Activated T-cell treated with anti-CD3 and anti-CD28 coated beads, Interleukin-2, amount 50 U/mL, for 4 hours (primary cell): ENCODE measurements around the gene SLCO2B1. TPM values are rescaled to one million over a fixed set of nuclear protein-coding genes. Genes with fewer than 3 reads are reported as not detected.
A peak's percentile ranks its signal among the peaks of the same experiment; 100 is the strongest.

Experiments
- ATAC-seq, 2 donors: fragments of 200-7000 bp; cut with Tn5 transposase; one replicate each; pipeline ENCODE4 v1.10.0; 2021
- DNase-seq: peaks from one replicate; pipeline ENCODE4 v3.0.0-alpha.2; 2020
- H3K27me3 Mint-ChIP-seq: one replicate; pipeline ENCODE4 v1.8.0; 2021; ENCODE audit warnings: low read depth, mixed read lengths
- H3K36me3 Mint-ChIP-seq: one replicate; pipeline ENCODE4 v1.8.0; 2022; ENCODE audit warnings: mixed read lengths; ENCODE audit not compliant: insufficient read depth
- H3K4me1 Mint-ChIP-seq: one replicate; pipeline ENCODE4 v1.8.0; 2021; ENCODE audit warnings: low read depth, mixed read lengths
- H3K4me3 Mint-ChIP-seq: one replicate; pipeline ENCODE4 v1.8.0; 2021; ENCODE audit warnings: mild to moderate bottlenecking, moderate library complexity, mixed read lengths
- H3K9me3 Mint-ChIP-seq: one replicate; pipeline ENCODE4 v1.8.0; 2021; ENCODE audit warnings: mixed read lengths
- total RNA-seq, 3 donors: library from RNA; stranded (reverse); gene quantifications; one replicate each; pipeline ENCODE4 v1.2.1, GENCODE V29; 2021

Gene SLCO2B1
- total RNA-seq, 3 donors from 2014 or later, result 0.18 to 0.30 (median 0.18) TPM

DNA sequence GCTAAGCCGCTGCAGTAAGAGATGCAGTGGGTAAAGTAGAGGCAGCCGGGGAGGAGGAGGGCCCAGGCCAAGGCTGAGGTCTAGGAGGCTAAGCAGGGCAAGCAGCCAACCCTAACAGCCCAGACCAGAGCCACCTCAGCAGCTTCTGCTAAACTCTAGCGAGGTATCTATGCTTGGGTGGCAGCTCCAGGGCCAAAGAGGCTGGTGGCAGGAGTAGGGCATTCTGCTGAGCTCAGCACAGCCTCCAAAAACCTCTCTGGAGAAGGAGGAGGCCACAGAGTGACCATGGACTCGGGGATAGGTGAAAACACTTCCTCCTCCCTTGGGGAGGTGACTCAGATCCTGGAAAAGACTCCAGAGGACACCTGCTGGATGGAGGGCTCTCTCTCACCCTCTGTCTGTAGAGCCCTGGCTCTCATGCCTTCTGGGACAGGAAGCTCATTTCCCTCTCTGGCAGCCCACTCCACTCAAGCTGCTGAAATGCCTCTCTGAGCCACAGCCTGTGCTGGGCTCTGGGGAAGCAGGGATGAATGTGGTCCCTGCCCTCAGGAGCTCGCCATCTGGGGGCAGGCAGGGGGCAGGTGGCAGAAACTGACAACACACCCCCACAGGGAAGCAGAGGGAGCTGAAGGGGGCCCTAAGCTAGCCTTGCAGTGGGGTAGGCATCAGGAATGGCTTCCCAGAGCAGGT, 73.2 kb downstream of the SLCO2B1 start:
- Mint-ChIP-seq H3K36me3 (no peaks in the 10 kb centered on the region), H3K4me1 (no peaks in the 10 kb centered on the region), H3K4me3 (no peak overlapping the region), H3K9me3 (no peaks in the 10 kb centered on the region), H3K27me3 (peaks cover 5% of the 10 kb centered on the region)
- DNase-seq (no peak), ATAC-seq (no peak)

DNA sequence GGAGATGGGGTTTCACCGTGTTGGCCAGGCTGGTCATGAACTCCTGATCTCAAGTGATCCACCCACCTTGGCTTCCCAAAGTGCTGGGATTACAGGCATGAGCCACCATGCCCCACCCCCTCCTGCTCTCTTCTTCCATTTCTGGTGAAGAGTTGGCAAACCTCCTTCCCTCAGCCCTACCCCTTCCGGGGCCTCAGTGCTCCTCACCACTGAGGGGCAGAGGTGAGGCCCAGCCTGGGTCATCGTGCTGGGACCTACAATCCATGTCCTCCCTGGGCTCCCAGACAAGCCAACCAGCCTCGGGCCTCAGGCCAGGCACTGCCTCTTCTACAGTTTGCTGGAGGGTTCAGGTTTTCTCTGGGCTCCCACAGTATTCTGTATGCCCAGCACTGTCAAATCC, 74.9 kb downstream of the SLCO2B1 start:
- Mint-ChIP-seq H3K9me3 (no peaks in the 10 kb centered on the region), H3K27me3 (peaks cover 4% of the 10 kb centered on the region), H3K4me1 (no peaks in the 10 kb centered on the region), H3K36me3 (no peaks in the 10 kb centered on the region), H3K4me3 (no peak overlapping the region)
- no peak for ATAC-seq
- no peak for DNase-seq

DNA sequence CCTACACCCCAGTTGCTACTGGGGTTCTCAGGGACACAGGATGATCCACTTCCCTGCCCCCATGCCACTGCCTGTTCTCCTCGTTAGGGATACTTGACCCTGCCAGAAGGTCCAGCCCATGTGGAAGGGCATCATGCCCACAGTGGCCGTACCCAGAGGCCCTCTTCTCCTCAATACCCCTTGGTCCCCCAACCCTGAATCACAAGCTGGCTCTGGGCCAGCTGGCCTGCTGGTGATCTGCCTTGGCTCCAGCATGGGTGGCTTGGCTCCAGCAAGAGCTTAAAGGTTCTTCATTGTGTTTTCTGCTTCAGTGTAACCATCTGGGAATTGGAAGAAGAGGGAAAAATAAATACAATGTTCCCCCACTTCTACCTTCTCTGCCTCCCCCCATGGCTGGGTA, 78.6 kb downstream of the SLCO2B1 start:
- Mint-ChIP-seq H3K4me1 (no peaks in the 10 kb centered on the region), H3K4me3 (no peak overlapping the region), H3K9me3 (no peaks in the 10 kb centered on the region), H3K27me3 (peaks cover 12% of the 10 kb centered on the region), H3K36me3 (no peaks in the 10 kb centered on the region)
- DNase-seq, result no peak
- ATAC-seq, result no peak

DNA sequence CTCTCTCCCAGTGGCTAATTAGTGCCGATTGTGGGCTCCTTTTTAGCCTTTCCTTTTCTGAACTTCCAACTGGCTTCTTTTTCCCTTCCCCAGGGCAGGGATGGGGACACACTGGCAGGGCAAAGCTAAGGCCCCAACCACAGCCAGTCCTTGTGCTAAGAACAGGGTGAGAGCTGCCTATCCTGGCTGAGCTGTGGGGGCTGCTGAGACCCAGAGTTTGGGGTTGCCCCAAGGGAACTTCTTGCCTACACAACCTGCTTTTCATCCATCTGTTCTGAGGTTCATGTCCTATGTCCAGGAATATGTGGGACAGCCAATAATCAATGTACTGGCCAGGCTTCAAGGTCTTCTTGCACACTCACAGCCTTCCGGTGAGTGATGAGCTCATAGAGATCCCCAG, 79.7 kb downstream of the SLCO2B1 start:
- peaks cover 12% of the 10 kb centered on the region for H3K27me3 Mint-ChIP-seq
- no peaks in the 10 kb centered on the region for H3K36me3 Mint-ChIP-seq
- no peak overlapping the region for H3K4me3 Mint-ChIP-seq
- no peaks in the 10 kb centered on the region for H3K9me3 Mint-ChIP-seq
- H3K4me1 Mint-ChIP-seq, result no peaks in the 10 kb centered on the region
- DNase-seq, result no peak
- ATAC-seq, result no peak

DNA sequence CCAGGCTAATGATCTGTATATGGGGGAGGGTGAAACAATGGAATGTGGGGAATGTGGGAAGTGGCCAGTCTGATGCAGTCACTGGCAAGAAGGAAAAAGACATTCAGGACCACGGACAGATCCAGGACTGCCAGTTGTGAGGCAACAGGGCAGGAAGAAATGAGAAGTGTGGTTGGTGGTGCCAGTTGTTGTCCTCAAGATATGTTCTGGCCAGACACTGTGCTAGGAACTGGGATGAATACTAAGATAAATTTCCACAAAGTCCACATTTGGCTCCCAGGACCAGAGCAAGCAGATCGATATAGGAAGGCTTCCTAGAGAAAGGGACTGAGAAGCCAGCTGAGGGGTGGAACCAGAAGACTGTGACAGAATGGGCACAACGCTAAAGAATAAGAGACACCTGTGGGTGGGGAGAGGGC, 82.9 kb downstream of the SLCO2B1 start:
- H3K4me3 Mint-ChIP-seq, result no peak overlapping the region
- no peaks in the 10 kb centered on the region for H3K36me3 Mint-ChIP-seq
- DNase-seq (no peak), ATAC-seq (no peak)
- H3K27me3 Mint-ChIP-seq, result peaks cover 20% of the 10 kb centered on the region
- H3K9me3 Mint-ChIP-seq, result no peaks in the 10 kb centered on the region
- H3K4me1 Mint-ChIP-seq, result no peaks in the 10 kb centered on the region

DNA sequence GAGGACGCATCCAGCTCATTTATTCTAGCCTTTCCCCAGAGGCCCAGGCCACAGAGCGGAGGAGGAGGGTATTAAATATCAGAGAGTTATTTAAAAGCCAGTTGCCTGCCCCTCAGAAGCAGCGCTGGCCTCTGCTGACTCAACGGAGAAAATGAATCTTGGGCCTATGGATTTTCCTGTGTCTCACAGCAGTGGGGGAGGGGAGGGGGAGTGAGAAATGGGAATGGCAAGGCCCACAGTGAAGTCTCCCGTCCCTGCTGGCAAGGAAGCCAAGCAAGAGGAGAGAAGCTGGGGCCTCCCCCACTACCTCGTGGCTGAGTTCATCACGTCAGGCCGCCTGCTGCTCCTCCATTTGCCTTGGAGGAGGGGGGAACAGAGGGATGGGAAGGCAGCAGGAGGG, 85.2 kb downstream of the SLCO2B1 start:
- Mint-ChIP-seq H3K4me1 (peaks cover 3% of the 10 kb centered on the region), H3K9me3 (no peaks in the 10 kb centered on the region), H3K36me3 (no peaks in the 10 kb centered on the region), H3K4me3 (no peak overlapping the region), H3K27me3 (peaks cover 29% of the 10 kb centered on the region)
- DNase-seq, result no peak
- ATAC-seq, result no peak

DNA sequence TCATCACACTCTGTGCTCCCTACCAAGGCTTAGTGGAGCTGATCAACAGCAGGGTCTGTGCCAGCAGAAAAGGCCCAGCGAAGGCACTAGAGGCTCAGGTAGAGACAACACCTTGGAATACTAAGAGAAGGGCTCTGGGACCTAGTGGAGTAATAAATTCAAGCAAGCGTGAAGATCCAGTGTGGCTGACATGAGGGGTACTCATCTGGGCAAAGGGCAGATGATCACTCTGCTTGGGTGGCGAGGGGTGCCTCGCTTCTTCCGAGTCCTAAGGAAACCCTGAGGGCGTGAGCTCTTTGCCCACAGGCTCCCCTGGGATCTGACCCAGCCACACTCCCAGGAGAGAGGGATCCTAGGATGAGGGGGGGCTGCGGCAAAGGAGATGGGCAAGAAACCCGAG, 86.1 kb downstream of the SLCO2B1 start:
- Mint-ChIP-seq H3K9me3 (no peaks in the 10 kb centered on the region), H3K4me1 (peaks cover 3% of the 10 kb centered on the region), H3K4me3 (no peak overlapping the region), H3K27me3 (peaks cover 27% of the 10 kb centered on the region), H3K36me3 (no peaks in the 10 kb centered on the region)
- ATAC-seq (no peak), DNase-seq (no peak)

DNA sequence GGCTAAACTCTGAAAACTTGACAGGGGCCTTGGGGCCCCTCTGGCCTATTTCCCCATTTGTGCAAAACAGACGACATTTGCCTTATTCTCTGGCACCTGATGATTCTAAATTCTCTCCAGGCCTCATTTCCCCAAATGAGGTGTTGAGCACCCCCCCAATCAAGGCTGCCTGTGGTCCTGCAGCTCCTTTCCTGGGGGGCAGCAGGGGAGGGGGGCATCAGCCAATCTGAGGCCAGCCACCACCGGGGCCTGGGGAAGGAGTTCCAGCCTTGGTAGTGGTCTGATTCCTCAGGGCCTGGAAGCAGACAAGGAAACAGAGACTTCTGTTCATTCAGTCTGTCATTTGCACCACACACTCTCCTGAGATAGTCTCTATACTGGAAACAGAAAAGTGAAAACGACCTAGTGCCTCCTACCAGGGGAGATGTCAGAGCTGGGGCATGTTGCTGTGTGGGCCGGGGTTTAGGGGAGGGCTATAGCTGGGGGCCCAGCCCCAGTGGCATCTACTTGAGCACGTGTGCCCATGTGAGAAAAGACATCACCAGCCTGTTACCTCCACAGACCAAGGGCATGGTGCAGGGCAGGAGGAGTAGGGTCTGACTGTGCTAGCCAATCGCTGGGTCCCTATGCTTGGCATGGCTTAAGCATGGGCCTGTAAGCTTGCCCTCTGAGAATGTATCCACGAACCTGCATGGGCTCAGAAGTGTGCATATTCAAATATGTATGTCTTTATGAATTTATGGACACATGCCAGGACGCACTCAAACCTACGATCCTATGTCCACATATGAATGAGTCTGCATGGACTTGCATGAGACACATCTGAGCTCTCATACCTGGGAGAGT, 87.9 kb downstream of the SLCO2B1 start:
- H3K36me3 Mint-ChIP-seq, result no peaks in the 10 kb centered on the region
- H3K27me3 Mint-ChIP-seq, result peaks cover 41% of the 10 kb centered on the region
- peaks cover 8% of the 10 kb centered on the region for H3K4me1 Mint-ChIP-seq
- peak overlapping the region; percentile 13 for H3K4me3 Mint-ChIP-seq
- H3K9me3 Mint-ChIP-seq, result no peaks in the 10 kb centered on the region
- no peak for ATAC-seq
- DNase-seq, result no peak

DNA sequence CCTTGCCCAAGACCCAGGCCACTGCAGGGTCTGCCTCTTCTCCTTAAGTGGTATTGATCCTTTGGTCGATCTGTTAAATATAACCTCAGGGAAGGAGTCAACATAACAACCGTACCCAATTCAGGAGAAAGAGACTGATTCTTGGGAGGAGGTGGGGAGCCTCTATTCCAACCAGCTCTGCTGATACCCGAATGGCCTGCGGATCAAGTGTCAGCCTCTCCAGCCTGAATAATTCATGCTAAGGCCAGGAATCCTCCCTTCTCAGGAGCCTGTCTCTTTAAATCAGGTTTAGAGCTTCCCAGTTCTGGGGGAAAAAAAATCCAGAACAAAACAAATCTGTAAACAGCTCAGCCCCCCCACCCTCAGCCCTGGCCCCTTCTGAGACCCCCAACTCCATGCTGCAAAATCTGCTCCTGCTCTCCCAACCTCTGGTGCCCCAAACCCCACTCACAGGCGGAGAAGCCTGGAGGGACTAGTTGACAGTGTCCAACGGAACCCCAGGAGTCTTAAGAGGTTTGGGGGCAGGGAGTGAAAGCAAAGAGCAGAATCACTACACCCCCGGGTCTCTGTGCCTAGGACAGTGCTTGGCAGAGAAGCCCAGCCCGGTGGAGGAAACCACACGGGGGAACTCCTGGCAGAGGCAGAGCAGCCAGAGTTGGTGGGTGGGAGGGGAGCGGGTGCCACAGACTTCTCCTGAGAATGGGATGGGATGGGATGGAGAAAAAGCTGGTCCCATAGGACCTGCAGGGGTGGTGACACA, 88.8 kb downstream of the SLCO2B1 start:
- ATAC-seq, result no peak
- H3K4me1 Mint-ChIP-seq, result peaks cover 8% of the 10 kb centered on the region
- H3K27me3 Mint-ChIP-seq, result peaks cover 42% of the 10 kb centered on the region

DNA sequence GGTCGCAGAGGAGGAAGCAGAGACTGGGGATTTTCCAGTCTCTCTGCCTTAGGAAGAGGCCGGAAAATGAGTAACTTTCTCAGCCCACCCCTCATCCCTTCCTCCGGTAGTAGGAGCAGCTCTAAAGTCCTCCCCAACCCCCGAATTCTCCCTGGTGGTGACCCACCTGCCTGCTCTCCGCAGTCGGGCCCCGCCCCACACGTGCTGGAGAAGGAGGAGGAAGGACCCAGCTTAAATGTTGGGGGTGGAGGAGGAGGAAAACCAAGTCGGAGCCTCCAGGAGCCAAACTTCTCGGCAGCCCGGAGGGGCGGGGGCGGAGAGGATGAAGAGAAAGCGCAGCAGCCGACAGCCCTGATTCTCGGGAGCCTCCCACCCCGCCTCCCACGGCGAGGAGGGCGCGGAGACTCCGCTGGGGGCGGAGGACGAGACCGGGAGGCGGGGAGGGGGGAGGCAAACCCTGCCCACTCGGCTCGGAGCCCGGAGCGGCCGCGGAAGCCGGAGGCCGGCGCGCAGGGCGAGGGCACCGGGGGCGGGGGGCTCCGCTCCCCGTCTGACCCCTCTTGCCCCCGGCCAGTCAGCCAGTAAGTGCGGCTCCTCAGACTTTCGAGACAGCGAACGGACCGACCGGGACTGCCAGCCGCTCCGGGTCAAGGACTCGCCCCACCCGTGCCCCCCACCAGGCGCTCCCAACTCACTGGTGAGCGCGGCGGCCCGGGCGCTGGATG, 89.6 kb downstream of the SLCO2B1 start, which contains the start of gene TPBGL:
TPBGL (plus strand) TSS at position 464 of the 725 bp plus-strand sequence. CDS start 276 bp downstream, outside the sequence.
- DNase-seq (peak; percentile 35), ATAC-seq (no peak)
- no peaks in the 10 kb centered on the region for H3K9me3 Mint-ChIP-seq
- peak within 1 kb of the TSS; percentile 73 for H3K4me3 Mint-ChIP-seq
- H3K4me1 Mint-ChIP-seq, result peaks cover 8% of the 10 kb centered on the region
- no peaks in the 10 kb centered on the region for H3K36me3 Mint-ChIP-seq
- peaks cover 42% of the 10 kb centered on the region for H3K27me3 Mint-ChIP-seq

More for the DNA sequence above, 88.8 kb downstream of the SLCO2B1 start:
- no peak for DNase-seq
- Mint-ChIP-seq H3K36me3 (no peaks in the 10 kb centered on the region), H3K9me3 (no peaks in the 10 kb centered on the region), H3K4me3 (peak overlapping the region; percentile 73)

DNA sequence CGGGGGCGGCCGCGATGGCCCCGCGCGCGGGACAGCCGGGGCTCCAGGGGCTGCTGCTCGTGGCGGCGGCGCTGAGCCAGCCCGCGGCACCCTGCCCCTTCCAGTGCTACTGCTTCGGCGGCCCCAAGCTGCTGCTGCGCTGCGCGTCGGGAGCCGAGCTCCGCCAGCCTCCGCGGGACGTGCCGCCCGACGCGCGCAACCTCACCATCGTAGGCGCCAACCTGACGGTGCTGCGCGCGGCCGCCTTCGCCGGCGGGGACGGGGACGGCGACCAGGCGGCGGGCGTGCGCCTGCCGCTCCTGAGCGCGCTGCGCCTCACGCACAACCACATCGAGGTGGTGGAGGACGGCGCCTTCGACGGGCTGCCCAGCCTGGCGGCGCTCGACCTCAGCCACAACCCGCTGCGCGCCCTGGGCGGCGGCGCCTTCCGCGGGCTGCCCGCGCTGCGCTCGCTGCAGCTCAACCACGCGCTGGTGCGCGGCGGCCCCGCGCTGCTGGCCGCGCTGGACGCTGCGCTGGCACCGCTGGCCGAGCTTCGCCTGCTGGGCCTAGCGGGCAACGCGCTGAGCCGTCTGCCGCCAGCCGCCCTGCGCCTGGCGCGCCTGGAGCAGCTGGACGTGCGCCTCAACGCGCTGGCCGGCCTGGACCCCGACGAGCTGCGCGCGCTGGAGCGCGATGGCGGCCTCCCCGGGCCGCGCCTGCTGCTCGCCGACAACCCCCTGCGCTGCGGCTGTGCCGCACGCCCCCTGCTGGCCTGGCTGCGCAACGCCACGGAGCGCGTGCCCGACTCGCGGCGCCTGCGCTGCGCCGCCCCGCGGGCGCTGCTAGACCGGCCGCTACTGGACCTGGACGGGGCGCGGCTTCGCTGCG, 90.4 kb downstream of the SLCO2B1 start:
- Mint-ChIP-seq H3K4me3 (peak overlapping the region; percentile 77), H3K36me3 (no peaks in the 10 kb centered on the region), H3K9me3 (no peaks in the 10 kb centered on the region), H3K27me3 (peaks cover 37% of the 10 kb centered on the region), H3K4me1 (peaks cover 8% of the 10 kb centered on the region)
- DNase-seq (peak; percentile 85), ATAC-seq (peak; percentile 90 to 91)

DNA sequence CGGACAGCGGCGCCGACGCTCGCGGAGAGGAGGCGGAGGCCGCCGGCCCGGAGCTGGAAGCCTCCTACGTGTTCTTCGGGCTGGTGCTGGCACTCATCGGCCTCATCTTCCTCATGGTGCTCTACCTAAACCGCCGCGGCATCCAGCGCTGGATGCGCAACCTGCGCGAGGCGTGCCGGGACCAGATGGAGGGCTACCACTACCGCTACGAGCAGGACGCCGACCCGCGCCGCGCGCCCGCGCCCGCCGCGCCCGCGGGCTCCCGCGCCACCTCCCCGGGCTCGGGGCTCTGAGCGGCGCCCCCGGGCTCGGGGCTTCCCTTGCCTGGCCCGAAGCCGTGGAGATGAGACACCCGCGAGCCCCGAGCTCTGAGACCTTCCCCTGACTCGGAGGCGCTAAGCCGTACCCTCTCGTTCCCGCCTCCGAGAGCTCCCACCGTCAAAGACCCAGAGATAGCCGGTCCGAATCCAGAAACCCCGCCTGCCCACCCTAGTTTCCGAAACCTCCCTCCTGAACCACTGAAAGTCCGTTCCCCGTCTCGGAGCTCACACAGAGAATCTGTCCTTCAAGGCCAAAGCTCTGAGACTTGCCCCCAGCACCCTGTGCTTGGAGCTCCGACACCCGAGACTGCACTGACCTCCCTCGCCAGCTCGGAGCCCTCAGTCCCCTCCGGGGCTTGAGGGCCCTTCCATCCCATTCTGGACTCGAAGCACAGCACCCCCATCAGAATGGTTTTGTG, 91.2 kb downstream of the SLCO2B1 start:
- no peaks in the 10 kb centered on the region for H3K36me3 Mint-ChIP-seq

More for the DNA sequence above, 91.2 kb downstream of the SLCO2B1 start:
- Mint-ChIP-seq H3K4me3 (peak overlapping the region; percentile 77), H3K9me3 (no peaks in the 10 kb centered on the region), H3K4me1 (peaks cover 8% of the 10 kb centered on the region), H3K27me3 (peaks cover 37% of the 10 kb centered on the region)
- peak; percentile 39 to 55 for ATAC-seq
- no peak for DNase-seq
